GM12872 (cell line): ENCODE measurements around the gene CD248.

Experiments
- CTCF ChIP-seq: IDR thresholded peaks from 3 replicates; pipeline ENCODE4 v1.5.1; 2011; ENCODE audit warnings: low read depth, mild to moderate bottlenecking, low read length, moderate library complexity; ENCODE audit not compliant: insufficient read depth

Gene CD248

GRCh38 chr11:66277471-66278362 lies 39.1 kb downstream of the CD248 start, which contains the start of gene CNIH2:
Gene CNIH2 (plus strand): TSS chr11:66278175. CDS start chr11:66278457, 282 bp downstream.
- TF ChIP-seq CTCF, result no peak

GRCh38 chr11:66275984-66276612 lies 40.7 kb downstream of the CD248 start:
- TF ChIP-seq CTCF, result no peak

- no peak for TF ChIP-seq CTCF
These were observed 41.4 kb downstream of the CD248 start for GRCh38 chr11:66275396-66275795.

GRCh38 chr11:66274219-66274618 lies 42.6 kb downstream of the CD248 start:
- no peak for TF ChIP-seq CTCF

GRCh38 chr11:66272596-66272995 lies 44.2 kb downstream of the CD248 start:
- TF ChIP-seq CTCF, result no peak

- TF ChIP-seq CTCF, result no peak
These were observed 45.0 kb downstream of the CD248 start for GRCh38 chr11:66271816-66272215.
